ENCODE measurements around the gene CDHR1. TPM values are rescaled to one million over a fixed set of nuclear protein-coding genes. Genes with fewer than 3 reads are reported as not detected.

CDHR1 gene
- total and polyA plus RNA-seq, 8 donors: 0.06 to 77.6 (median 3.5) TPM; not detected in 4

DNA sequence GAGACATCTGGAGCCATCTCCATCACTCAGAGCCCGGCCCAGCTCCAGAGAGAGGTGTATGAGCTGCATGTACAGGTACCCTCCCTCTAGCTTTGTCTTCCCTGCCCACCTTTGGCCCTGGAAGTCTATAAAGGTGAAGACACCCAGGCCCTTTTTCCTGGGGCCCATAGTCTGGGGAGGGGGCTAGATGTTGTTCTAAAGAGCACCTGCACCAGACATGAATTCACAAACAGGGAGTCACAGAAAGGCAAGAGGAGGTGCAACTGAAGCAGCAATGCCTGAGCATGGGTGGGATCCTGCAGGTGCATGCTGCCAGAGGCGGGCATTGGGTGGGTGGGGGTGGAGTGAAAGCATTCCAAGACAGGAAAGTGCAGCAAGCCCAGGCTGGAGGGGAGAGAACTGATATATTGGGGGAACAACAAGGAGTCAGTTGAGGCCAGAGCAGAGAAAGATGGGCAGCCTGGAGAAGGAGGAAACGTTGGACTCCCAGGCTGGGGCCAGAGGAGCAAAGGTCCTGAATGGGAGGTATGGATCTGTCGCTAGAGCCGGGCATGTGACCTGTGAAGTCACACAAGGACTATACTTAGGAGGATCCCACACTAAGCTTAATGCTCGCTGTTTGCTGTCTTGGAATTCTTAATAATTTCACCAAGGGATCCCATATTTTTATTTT is 11.7 kb downstream of the CDHR1 start:
- intact Hi-C loops (cut with DNase I; ENCODE audit: low total_unique reads): no loop called here
- WGBS, 5 donors: 64 to 69% (median 68%) methylated on average over 6 of the region's 6 CpGs
- H3K27ac ChIP-seq: no peak overlapping the region
- no peak for TF ChIP-seq CTCF (IDR thresholded peaks at IDR 0.05)
- no peak for TF ChIP-seq POLR2AphosphoS5 (IDR thresholded peaks at IDR 0.05)
- TF ChIP-seq EP300 (IDR thresholded peaks at IDR 0.05): no peak
- no peak for TF ChIP-seq POLR2A (IDR thresholded peaks at IDR 0.05)
- H3K27me3 ChIP-seq: peaks cover 0 to 50% (median 0%) of the 10 kb centered on the region in 3 donors
- H3K9me3 ChIP-seq: no peaks in the 10 kb centered on the region
- DNase-seq: no peak
- H3K4me1 ChIP-seq: no peaks in the 10 kb centered on the region
- H3K4me3 ChIP-seq: no peak overlapping the region
- H3K36me3 ChIP-seq: no peaks in the 10 kb centered on the region

DNA sequence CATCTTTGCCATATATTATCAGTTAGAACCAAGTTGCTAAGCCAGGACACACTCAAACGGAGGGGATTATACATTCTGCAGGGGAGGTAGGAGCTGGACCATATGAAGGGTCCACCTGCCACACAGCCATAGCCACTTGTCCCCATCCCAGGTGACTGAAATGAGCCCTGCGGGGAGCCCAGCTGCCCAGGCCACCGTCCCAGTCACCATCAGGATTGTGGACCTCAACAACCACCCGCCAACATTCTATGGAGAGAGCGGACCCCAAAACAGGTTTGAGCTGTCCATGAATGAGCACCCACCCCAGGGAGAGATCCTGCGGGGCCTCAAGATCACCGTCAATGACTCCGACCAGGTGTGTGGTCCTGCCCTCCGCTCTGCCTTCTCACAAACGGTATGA is 13.7 kb downstream of the CDHR1 start:
- H3K4me3 ChIP-seq: no peak overlapping the region
- H3K27ac ChIP-seq: no peak overlapping the region
- H3K9me3 ChIP-seq: no peaks in the 10 kb centered on the region
- no peaks in the 10 kb centered on the region for H3K36me3 ChIP-seq
- intact Hi-C loops (cut with DNase I; ENCODE audit: low total_unique reads): no loop called here
- H3K4me1 ChIP-seq: no peaks in the 10 kb centered on the region
- no peak for TF ChIP-seq POLR2AphosphoS5 (IDR thresholded peaks at IDR 0.05)
- TF ChIP-seq CTCF (IDR thresholded peaks at IDR 0.05): no peak
- no peak for TF ChIP-seq EP300 (IDR thresholded peaks at IDR 0.05)
- TF ChIP-seq POLR2A (IDR thresholded peaks at IDR 0.05): no peak
- peaks cover 0 to 44% (median 0%) of the 10 kb centered on the region in 3 donors for H3K27me3 ChIP-seq
- WGBS, 5 donors: 82 to 87% (median 87%) methylated on average over 8 to 10 of the region's 10 CpGs
- DNase-seq: no peak

DNA sequence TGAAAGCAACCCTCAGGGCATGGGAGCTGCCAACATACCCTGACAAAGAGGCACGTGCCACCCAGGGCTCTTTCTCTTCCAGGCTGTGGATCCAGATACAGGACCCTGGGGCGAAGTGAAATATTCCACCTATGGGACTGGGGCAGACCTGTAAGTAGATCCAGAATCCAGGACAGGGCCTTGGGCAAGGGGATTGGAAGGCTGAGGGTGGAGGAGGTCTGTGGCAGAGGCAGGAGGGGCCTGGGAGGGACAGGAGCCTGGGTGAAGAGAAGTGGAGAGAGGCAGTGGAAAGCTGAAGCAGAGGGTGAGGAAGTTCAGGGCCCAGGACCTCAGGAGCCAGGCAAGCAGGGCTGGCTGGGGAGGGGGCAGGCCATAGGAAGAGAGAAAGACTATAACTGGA is 17.2 kb downstream of the CDHR1 start:
- Histone ChIP-seq H3K4me3 (no peak overlapping the region), H3K9me3 (no peaks in the 10 kb centered on the region), H3K27me3 (peaks cover 0 to 22% (median 0%) of the 10 kb centered on the region in 3 donors), H3K36me3 (no peaks in the 10 kb centered on the region), H3K27ac (no peak overlapping the region), H3K4me1 (no peaks in the 10 kb centered on the region)
- 68 to 85% (median 71%) methylated on average over 2 of the region's 2 CpGs for WGBS, 5 donors
- no peak for DNase-seq
- TF ChIP-seq POLR2AphosphoS5 (IDR thresholded peaks at IDR 0.05) (no peak), POLR2A (IDR thresholded peaks at IDR 0.05) (no peak), EP300 (IDR thresholded peaks at IDR 0.05) (no peak), CTCF (IDR thresholded peaks at IDR 0.05) (no peak)
- intact Hi-C loops (cut with DNase I; ENCODE audit: low total_unique reads): no loop called here

- Histone ChIP-seq H3K36me3 (no peaks in the 10 kb centered on the region), H3K4me3 (no peak overlapping the region), H3K9me3 (no peaks in the 10 kb centered on the region), H3K27ac (no peak overlapping the region), H3K27me3 (peaks cover 0 to 19% (median 0%) of the 10 kb centered on the region in 3 donors), H3K4me1 (no peaks in the 10 kb centered on the region)
- intact Hi-C loops (cut with DNase I; ENCODE audit: low total_unique reads): no loop called here
- 69 to 77% (median 71%) methylated on average over 5 of the region's 5 CpGs for WGBS, 5 donors
- no peak for TF ChIP-seq POLR2AphosphoS5 (IDR thresholded peaks at IDR 0.05)
- no peak for TF ChIP-seq CTCF (IDR thresholded peaks at IDR 0.05)
- TF ChIP-seq POLR2A (IDR thresholded peaks at IDR 0.05): no peak
- TF ChIP-seq EP300 (IDR thresholded peaks at IDR 0.05): no peak
- DNase-seq: no peak
Observed at GRCh38 chr10:84212014-84212413, 17.7 kb downstream of the CDHR1 start.

All from stomach (tissue), 9 donors.